DND-41 (cell line): ENCODE results near the gene ENHO.

Experiments used
- ATAC-seq: fragments of 200-7000 bp; cut with Tn5 transposase; 3 replicates; pipeline ENCODE4 v1.9.1; 2021; ENCODE audit warnings: low read depth; ENCODE audit not compliant: insufficient read depth
- DNase-seq: peaks from one replicate; pipeline ENCODE4 v3.0.0-alpha.2; 2020
- H2AFZ ChIP-seq: 2 replicates; pipeline ENCODE4 v1.6.0; 2012; ENCODE audit warnings: low read depth, low read length
- H3K27ac ChIP-seq: 2 replicates; pipeline ENCODE4 v1.5.1; 2012; ENCODE audit warnings: low read length, inconsistent platforms
- H3K27me3 ChIP-seq: fragments of 200-600 bp; sonication (generic); 2 replicates; pipeline ENCODE4 v1.6.0; 2012; ENCODE audit warnings: low read length, mild to moderate bottlenecking, inconsistent platforms; ENCODE audit not compliant: insufficient read depth, poor library complexity
- H3K36me3 ChIP-seq: 2 replicates; pipeline ENCODE4 v1.5.1; 2012; ENCODE audit warnings: low read length, inconsistent platforms; ENCODE audit not compliant: insufficient read depth
- H3K4me1 ChIP-seq: 2 replicates; pipeline ENCODE4 v1.5.1; 2012; ENCODE audit warnings: mild to moderate bottlenecking, low read length; ENCODE audit not compliant: insufficient read depth
- H3K4me2 ChIP-seq: 2 replicates; pipeline ENCODE4 v1.6.0; 2012; ENCODE audit warnings: mild to moderate bottlenecking, moderate library complexity, low read length, inconsistent platforms; ENCODE audit not compliant: insufficient read depth
- H3K4me3 ChIP-seq, 2 experiments: fragments of 200-600 bp in 1 of 2; shearing (Covaris generic) in 1 of 2; 2 replicates each; pipeline ENCODE4 v1.5.1; 2012 to 2016; ENCODE audit warnings: inconsistent platforms in 2 of 2, low read length in 2 of 2, mild to moderate bottlenecking in 2 of 2, low read depth in 1 of 2, moderate library complexity in 1 of 2
- H3K79me2 ChIP-seq: 2 replicates; pipeline ENCODE4 v1.6.0; 2012; ENCODE audit warnings: low read length, inconsistent platforms; ENCODE audit not compliant: insufficient read depth
- H3K9ac ChIP-seq: 2 replicates; pipeline ENCODE4 v1.6.0; 2012; ENCODE audit warnings: low read depth, mild to moderate bottlenecking, inconsistent platforms, low read length, moderate library complexity
- H3K9me3 ChIP-seq: 2 replicates; pipeline ENCODE4 v1.5.1; 2012; ENCODE audit warnings: low read length, moderate library complexity, mild to moderate bottlenecking, inconsistent platforms; ENCODE audit not compliant: insufficient read depth, severe bottlenecking
- H4K20me1 ChIP-seq: 2 replicates; pipeline ENCODE4 v1.6.0; 2012; ENCODE audit warnings: low read length; ENCODE audit not compliant: insufficient read depth
- CTCF ChIP-seq: IDR thresholded peaks from 2 replicates; pipeline ENCODE4 v1.5.1; 2012; ENCODE audit warnings: borderline replicate concordance, low read length, moderate library complexity, mild to moderate bottlenecking; ENCODE audit not compliant: poor library complexity, severe bottlenecking; ENCODE audit errors: extremely low read depth
- EZH2 ChIP-seq: IDR thresholded peaks from 3 replicates; pipeline ENCODE4 v1.6.1; 2012; ENCODE audit warnings: borderline replicate concordance, low read depth, mild to moderate bottlenecking, moderate library complexity, low read length, inconsistent platforms; ENCODE audit not compliant: severe bottlenecking

The ENHO gene

GRCh38 chr9:34501372-34501771, 21.4 kb downstream of the ENHO start:
- no peak overlapping the region for H3K9ac ChIP-seq
- H3K4me1 ChIP-seq: no peaks in the 10 kb centered on the region
- no peak overlapping the region for H3K4me3 ChIP-seq
- DNase-seq (no peak), ATAC-seq (no peak)
- H2AFZ ChIP-seq: no peak overlapping the region
- H3K27me3 ChIP-seq: peaks cover 6% of the 10 kb centered on the region
- no peak overlapping the region for H3K4me2 ChIP-seq
- no peaks in the 10 kb centered on the region for H3K79me2 ChIP-seq
- no peak overlapping the region for H3K27ac ChIP-seq
- TF ChIP-seq EZH2: no peak
- TF ChIP-seq CTCF: no peak
- no peaks in the 10 kb centered on the region for H3K36me3 ChIP-seq
- H3K9me3 ChIP-seq: no peaks in the 10 kb centered on the region
- no peaks in the 10 kb centered on the region; the same call in 1 of the 2 replicates for H4K20me1 ChIP-seq

- no peak overlapping the region for H2AFZ ChIP-seq
- H3K9ac ChIP-seq: no peak overlapping the region
- no peaks in the 10 kb centered on the region for H3K79me2 ChIP-seq
- peak; percentile 67 for DNase-seq
- peak; percentile 82 for ATAC-seq
- H3K4me3 ChIP-seq: no peak overlapping the region
- no peaks in the 10 kb centered on the region for H3K4me1 ChIP-seq
- H3K36me3 ChIP-seq: no peaks in the 10 kb centered on the region
- no peak overlapping the region for H3K27ac ChIP-seq
- no peak overlapping the region for H3K4me2 ChIP-seq
- H4K20me1 ChIP-seq: no peaks in the 10 kb centered on the region; the same call in 1 of the 2 replicates
- H3K27me3 ChIP-seq: peaks cover 6% of the 10 kb centered on the region
- TF ChIP-seq CTCF: peak; percentile 96
- no peak for TF ChIP-seq EZH2
- H3K9me3 ChIP-seq: no peaks in the 10 kb centered on the region
These were observed 22.0 kb downstream of the ENHO start for GRCh38 chr9:34500623-34501267.

- Histone ChIP-seq H3K27me3 (peaks cover 6% of the 10 kb centered on the region), H2AFZ (no peak overlapping the region), H3K79me2 (no peaks in the 10 kb centered on the region), H3K4me2 (no peak overlapping the region), H3K4me1 (no peaks in the 10 kb centered on the region), H3K9me3 (no peaks in the 10 kb centered on the region), H4K20me1 (no peaks in the 10 kb centered on the region), H3K9ac (no peak overlapping the region), H3K36me3 (no peaks in the 10 kb centered on the region), H3K27ac (no peak overlapping the region), H3K4me3 (no peak overlapping the region)
- DNase-seq (no peak), ATAC-seq (no peak)
- TF ChIP-seq EZH2 (no peak), CTCF (no peak)
These were observed 23.7 kb downstream of the ENHO start for GRCh38 chr9:34499076-34499475.

- DNase-seq: no peak
These were observed 24.2 kb downstream of the ENHO start for GRCh38 chr9:34498553-34498952.

More at GRCh38 chr9:34498553-34498952, 24.2 kb downstream of the ENHO start:
- Histone ChIP-seq H3K9ac (no peak overlapping the region), H3K4me3 (no peak overlapping the region), H3K36me3 (no peaks in the 10 kb centered on the region), H3K4me2 (no peak overlapping the region), H3K27me3 (peaks cover 6% of the 10 kb centered on the region), H3K4me1 (no peaks in the 10 kb centered on the region), H3K27ac (no peak overlapping the region), H3K9me3 (no peaks in the 10 kb centered on the region), H4K20me1 (no peaks in the 10 kb centered on the region), H3K79me2 (no peaks in the 10 kb centered on the region), H2AFZ (no peak overlapping the region)
- ATAC-seq: no peak
- TF ChIP-seq CTCF: no peak
- TF ChIP-seq EZH2: no peak
